Calu3 (cell line): ENCODE results near the gene NINL. TPM values are rescaled to one million over a fixed set of nuclear protein-coding genes. Genes with fewer than 3 reads are reported as not detected.

Experiments
- BruUV-seq: library from RNA; stranded (reverse); fragments of 400-500 nt; replicated peaks from 2 replicates; lab custom pipeline; 2021; lab: Mats Ljungman, UMichigan
- CTCF ChIA-PET: fragments of 300-600 bp; sonication (Branson Sonifier 250); formaldehyde crosslinking; loops from one replicate; lab custom pipeline; 2022; ENCODE audit warnings: antibody characterized with exemption; lab: Charles Lee
- DNase-seq: peaks from one replicate; pipeline ENCODE4 v3.0.0; 2022
- H3K27ac Mint-ChIP-seq: one replicate; pipeline ENCODE4 v1.8.0; 2022; ENCODE audit warnings: mixed read lengths; ENCODE audit not compliant: unreplicated experiment
- H3K27me3 Mint-ChIP-seq: one replicate; pipeline ENCODE4 v1.8.0; 2022; ENCODE audit warnings: mixed read lengths; ENCODE audit not compliant: unreplicated experiment
- H3K36me3 Mint-ChIP-seq: one replicate; pipeline ENCODE4 v1.8.0; 2022; ENCODE audit warnings: mild to moderate bottlenecking, moderate library complexity, mixed read lengths; ENCODE audit not compliant: insufficient read depth, unreplicated experiment
- H3K4me1 Mint-ChIP-seq: one replicate; pipeline ENCODE4 v1.8.0; 2022; ENCODE audit warnings: mild to moderate bottlenecking, low read depth, mixed read lengths; ENCODE audit not compliant: unreplicated experiment
- H3K4me3 Mint-ChIP-seq: one replicate; pipeline ENCODE4 v1.8.0; 2022; ENCODE audit warnings: mild to moderate bottlenecking, low read depth, moderate library complexity, mixed read lengths; ENCODE audit not compliant: unreplicated experiment
- H3K9me3 Mint-ChIP-seq: one replicate; pipeline ENCODE4 v1.8.0; 2022; ENCODE audit warnings: low read depth, mixed read lengths; ENCODE audit not compliant: unreplicated experiment
- intact Hi-C: fragments of 100-400 bp; cut with micrococcal nuclease; formaldehyde crosslinking; loops from one replicate; pipeline ENCODE4 v1.10.0; 2022; ENCODE audit not compliant: unreplicated experiment
- total RNA-seq: library from RNA; stranded (reverse); gene quantifications from 2 replicates; pipeline ENCODE4 v1.2.3, GENCODE V29; 2022
- TF ChIP-seq, protein P1 (sequence below): fragments of 200-600 bp; IDR thresholded peaks from one replicate; pipeline ENCODE4 v1.8.0; 2022; ENCODE audit warnings: antibody characterized with exemption; ENCODE audit not compliant: unreplicated experiment

Gene NINL
- total RNA-seq, 1 experiment from 2014 or later, result 9.1 TPM

DNA sequence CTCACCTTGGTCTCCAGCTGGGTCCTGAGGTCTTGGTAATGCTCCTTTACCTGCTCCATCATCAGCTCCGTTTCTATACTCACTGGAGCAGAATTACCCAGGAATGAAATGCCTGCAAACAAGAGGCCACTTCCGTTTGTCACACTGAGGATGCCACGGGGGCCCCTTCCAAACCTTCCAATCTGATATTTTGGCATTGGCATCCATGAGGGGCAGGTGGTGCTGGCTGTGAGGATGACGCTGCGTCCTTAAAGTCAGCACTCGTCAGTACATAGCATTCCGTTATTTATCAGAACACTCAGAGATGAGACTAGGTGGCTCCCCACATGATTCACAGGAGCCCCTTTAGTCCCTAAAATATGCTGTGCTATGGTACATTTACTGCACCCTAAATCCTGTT, 105.2 kb downstream of the NINL start:
- H3K9me3 Mint-ChIP-seq, result no peaks in the 10 kb centered on the region
- no peak overlapping the region for H3K27ac Mint-ChIP-seq

DNA sequence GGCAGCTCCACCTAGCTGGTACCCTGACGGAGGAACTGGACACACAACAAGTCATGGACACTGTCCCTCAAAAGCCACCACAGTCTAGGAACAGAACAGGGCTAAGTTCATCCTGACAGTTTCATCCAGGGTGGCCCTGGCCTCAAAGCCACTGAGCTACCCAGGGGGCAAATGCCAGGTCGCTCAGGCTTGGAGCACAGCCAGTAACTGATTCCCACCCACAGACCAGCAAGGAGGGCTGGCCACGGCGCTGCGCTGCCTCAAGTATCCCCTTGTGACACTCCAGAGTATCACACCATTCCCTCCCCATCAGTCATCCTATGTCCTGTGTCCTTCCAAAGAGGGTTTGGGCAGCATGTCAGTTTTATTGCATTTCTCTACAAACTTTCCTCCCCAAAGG, 105.7 kb downstream of the NINL start:
- TF ChIP-seq, protein P1, sequence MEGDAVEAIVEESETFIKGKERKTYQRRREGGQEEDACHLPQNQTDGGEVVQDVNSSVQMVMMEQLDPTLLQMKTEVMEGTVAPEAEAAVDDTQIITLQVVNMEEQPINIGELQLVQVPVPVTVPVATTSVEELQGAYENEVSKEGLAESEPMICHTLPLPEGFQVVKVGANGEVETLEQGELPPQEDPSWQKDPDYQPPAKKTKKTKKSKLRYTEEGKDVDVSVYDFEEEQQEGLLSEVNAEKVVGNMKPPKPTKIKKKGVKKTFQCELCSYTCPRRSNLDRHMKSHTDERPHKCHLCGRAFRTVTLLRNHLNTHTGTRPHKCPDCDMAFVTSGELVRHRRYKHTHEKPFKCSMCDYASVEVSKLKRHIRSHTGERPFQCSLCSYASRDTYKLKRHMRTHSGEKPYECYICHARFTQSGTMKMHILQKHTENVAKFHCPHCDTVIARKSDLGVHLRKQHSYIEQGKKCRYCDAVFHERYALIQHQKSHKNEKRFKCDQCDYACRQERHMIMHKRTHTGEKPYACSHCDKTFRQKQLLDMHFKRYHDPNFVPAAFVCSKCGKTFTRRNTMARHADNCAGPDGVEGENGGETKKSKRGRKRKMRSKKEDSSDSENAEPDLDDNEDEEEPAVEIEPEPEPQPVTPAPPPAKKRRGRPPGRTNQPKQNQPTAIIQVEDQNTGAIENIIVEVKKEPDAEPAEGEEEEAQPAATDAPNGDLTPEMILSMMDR, result no peak
- no peak for DNase-seq
- H3K4me3 Mint-ChIP-seq, result no peak overlapping the region
- no peaks in the 10 kb centered on the region for H3K9me3 Mint-ChIP-seq
- CTCF ChIA-PET, result no interaction called here
- no peak overlapping the region for H3K27ac Mint-ChIP-seq
- no TSS peak for BruUV-seq
- no peaks in the 10 kb centered on the region for H3K4me1 Mint-ChIP-seq
- peaks cover 9% of the 10 kb centered on the region for H3K36me3 Mint-ChIP-seq
- intact Hi-C loops, result no loop called here
- H3K27me3 Mint-ChIP-seq, result no peaks in the 10 kb centered on the region

More for the DNA sequence above, 105.2 kb downstream of the NINL start:
- no peak for DNase-seq
- no peaks in the 10 kb centered on the region for H3K27me3 Mint-ChIP-seq
- no TSS peak for BruUV-seq
- no peaks in the 10 kb centered on the region for H3K4me1 Mint-ChIP-seq
- intact Hi-C loops, result no loop called here
- CTCF ChIA-PET, result no interaction called here
- no peak overlapping the region for H3K4me3 Mint-ChIP-seq
- TF ChIP-seq, protein P1, result no peak
- peaks cover 12% of the 10 kb centered on the region for H3K36me3 Mint-ChIP-seq

DNA sequence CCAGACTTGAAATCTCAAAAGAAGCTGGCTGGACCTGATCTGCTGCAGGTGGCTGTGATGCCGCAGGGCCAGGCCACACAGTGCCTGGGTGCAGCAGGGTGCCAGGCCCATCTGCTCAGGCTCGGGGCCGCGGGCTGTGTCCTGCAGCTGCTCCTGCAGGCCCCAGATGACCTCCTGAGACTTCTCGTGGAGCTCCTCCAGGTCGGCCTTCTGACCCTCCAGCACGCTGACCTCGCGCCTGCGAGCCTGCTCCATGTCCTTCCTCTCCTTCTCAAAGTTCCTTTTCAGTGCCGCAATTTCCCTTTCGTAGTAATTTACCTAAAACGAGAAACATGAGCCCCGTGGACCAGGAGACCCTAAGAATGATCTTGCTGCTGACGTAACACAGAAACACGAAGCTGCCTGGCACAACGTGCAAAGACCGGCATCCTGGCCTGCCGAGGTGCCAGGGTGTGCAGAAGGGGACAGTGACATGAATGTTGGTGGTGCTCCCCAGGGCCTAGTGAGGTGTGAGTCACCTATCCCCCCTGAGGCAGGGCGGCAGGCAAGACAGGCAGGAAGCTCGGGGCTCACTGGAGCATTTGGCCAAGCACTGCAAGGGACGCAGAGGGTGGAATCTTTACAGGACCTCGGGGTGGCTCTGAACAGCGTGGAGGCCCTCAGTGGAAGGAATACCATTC, 106.3 kb downstream of the NINL start:
- Mint-ChIP-seq H3K27me3 (no peaks in the 10 kb centered on the region), H3K4me3 (no peak overlapping the region), H3K27ac (no peak overlapping the region), H3K4me1 (no peaks in the 10 kb centered on the region), H3K9me3 (no peaks in the 10 kb centered on the region), H3K36me3 (peaks cover 8% of the 10 kb centered on the region)
- BruUV-seq, result no TSS peak
- DNase-seq, result no peak
- TF ChIP-seq, protein P1, result no peak
- CTCF ChIA-PET, result no interaction called here
- intact Hi-C loops, result no loop called here

DNA sequence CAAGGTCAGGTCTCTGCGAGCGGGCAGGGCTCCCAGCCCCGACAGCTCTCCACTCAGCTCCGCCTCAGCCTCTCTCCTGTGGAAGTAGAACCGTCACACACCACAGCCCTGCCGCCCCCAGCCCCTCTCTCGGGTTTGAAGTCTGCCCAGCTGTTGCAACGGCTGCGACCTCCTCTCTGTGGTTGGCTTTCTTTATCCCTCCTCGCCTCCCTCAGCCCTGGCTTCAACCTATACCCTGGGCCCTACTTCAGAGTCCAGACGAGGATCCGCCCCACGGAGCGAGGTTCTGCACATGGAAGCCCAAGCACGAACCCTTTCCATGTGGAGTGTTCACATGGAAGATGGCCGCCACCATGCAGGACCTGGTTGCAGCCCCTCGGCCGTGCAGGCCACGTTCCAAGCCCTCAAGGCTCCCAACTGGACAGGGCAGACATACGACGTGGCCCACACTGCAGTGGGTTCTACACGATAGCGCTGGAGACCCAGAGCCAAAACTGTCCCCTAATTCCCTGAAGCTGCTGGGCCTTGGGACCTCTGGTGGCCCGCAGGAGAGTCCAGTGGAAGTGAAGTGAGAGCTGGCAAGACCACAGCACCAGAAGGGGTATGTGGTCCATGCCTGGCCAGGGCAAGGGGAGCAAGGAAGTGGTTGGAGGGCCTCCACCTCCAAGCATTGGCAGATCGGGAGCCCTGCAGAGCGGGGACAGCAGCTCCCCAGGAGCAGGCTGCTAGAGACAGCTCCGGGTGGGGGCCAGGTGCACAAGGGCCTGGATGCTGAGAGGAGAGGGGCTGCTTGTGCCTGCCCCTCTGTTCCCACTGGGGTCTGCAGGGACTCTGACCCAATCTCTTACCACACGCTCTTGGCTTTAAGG, 108.1 kb downstream of the NINL start:
- Mint-ChIP-seq H3K9me3 (no peaks in the 10 kb centered on the region), H3K27ac (no peak overlapping the region), H3K4me1 (no peaks in the 10 kb centered on the region), H3K36me3 (peaks cover 5% of the 10 kb centered on the region), H3K4me3 (no peak overlapping the region), H3K27me3 (no peaks in the 10 kb centered on the region)
- no TSS peak for BruUV-seq
- intact Hi-C loops, result no loop called here
- CTCF ChIA-PET, result no interaction called here
- TF ChIP-seq, protein P1, result no peak
- DNase-seq, result no peak
